HG02588 (cell line): Measurements from ENCODE around the gene AARS2.
"Not testable (repeated sequence)": the region's sequence is repeated elsewhere in the genome, so short reads cannot be mapped to it uniquely, and the experiment has no call there.

Experiments used
- ATAC-seq: cut with Tn5 transposase; IDR thresholded peaks from one replicate; pipeline ENCODE4 v1.9.1; 2021; ENCODE audit warnings: mild to moderate bottlenecking, moderate library complexity; ENCODE audit not compliant: unreplicated experiment

AARS2 gene

DNA sequence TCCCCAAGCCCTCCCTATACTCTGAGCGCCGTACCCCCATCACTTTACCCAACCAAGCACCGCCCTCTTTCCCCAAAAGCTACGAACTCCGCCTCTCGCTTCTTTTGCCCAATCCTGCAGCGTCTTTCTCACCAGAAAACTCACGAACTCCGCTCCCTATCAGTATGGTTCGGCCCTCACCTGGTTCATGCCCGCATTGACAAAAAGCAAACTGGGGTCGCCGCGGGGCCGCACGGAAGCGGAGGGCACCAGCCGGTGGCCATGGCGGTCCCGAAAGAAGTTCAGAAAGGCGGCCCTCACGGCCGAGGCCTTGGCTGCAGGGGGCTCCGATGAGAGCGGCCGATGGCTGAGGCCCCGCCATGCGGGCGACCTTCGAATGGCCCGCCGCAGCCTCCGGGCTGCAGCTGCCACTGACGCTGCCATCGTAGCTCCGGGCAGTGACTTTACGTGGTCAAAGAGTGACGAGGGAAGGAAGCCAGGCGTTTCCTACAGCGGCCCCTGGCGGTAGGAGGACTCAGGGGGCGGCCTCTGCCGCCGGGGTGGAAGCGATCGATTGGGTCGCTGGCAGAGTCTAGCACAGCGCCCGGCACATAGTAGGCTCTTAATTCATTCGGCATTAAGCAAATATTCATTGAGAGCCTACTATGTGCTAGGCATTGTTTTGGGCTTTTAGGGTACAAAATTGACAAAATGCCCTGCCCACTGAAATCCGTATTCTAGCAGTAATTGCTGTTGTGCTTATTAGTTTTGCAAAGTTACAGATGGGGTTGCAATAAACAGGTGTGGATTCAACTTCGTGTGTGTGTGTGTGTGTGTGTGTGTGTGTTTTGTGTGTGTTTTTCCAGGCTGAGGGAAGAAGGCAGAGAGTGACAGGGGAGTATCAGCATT is at the start of gene AARS2:
AARS2 (minus strand) TSS at position 447 of the 888 bp plus-strand sequence; CDS start at position 423, 24 bp downstream.
- peak; percentile 83 for ATAC-seq

DNA sequence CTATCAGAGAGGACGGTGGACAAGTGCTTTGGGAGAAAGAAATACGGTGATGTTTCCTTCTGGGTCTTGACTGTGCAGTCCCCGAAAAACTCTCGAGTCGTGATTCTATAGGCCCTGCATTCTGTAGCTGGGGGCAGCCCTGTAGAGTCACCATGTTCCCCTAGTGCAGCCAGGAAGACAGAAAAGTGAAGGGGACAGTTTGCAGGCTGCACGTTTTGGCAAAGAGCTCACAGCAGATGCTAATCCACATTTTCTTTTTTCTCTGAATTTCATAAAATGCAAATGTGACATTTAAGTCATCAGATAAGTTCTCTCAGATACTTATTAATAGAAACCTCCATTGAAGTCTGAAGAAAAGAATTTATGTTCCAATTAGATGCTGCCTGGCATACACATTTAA is 48.8 kb upstream of the AARS2 start:
- no peak for ATAC-seq

- ATAC-seq, result no peak
Observed at GRCh38 chr6:44359973-44360372, 46.8 kb upstream of the AARS2 start.

DNA sequence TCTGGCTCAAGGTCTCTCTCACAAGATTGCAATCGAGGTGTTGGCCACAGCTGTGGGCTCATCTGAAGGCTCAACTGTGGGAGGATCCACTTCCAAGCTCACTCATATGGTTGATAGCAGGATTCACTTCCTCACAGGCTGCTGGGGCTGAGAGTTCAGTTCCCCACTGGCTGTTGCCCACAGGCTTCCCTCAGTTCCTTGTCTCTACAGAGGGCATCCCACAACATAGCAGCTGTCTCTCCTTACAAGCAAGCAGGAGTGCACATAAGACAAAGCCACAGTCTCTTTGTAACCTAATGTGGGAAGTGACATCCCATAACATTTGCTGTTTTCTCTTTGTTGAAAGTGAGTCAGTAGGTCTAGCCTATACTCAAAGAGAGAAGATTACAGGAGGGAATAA is 43.3 kb upstream of the AARS2 start:
- ATAC-seq, result no peak

GRCh38 chr6:44355640-44356039 is 42.5 kb upstream of the AARS2 start:
- ATAC-seq, result no peak

DNA sequence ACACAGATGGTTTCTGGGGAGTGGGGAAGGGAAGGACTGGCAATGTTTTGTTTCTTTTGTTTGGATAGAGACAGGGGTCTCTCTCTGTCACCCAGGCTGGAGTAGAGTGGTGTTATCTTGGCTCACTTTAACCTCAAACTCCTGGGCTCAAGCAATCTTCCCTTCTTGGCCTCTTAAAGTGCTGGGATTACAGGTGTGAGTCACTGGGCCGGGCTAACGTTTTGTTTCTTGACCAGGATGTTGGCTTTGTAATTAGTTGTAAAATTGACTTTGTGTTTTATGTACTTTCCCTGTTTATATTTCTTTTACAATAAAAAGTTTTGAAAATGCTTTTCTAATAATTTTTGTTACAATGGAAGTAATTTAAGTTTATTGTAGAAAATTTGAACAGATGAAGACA is 40.2 kb upstream of the AARS2 start:
- no peak for ATAC-seq

GRCh38 chr6:44352259-44352658 is 39.1 kb upstream of the AARS2 start:
- no peak for ATAC-seq

GRCh38 chr6:44350650-44350994 is 37.5 kb upstream of the AARS2 start:
- ATAC-seq, result not testable (repeated sequence)

DNA sequence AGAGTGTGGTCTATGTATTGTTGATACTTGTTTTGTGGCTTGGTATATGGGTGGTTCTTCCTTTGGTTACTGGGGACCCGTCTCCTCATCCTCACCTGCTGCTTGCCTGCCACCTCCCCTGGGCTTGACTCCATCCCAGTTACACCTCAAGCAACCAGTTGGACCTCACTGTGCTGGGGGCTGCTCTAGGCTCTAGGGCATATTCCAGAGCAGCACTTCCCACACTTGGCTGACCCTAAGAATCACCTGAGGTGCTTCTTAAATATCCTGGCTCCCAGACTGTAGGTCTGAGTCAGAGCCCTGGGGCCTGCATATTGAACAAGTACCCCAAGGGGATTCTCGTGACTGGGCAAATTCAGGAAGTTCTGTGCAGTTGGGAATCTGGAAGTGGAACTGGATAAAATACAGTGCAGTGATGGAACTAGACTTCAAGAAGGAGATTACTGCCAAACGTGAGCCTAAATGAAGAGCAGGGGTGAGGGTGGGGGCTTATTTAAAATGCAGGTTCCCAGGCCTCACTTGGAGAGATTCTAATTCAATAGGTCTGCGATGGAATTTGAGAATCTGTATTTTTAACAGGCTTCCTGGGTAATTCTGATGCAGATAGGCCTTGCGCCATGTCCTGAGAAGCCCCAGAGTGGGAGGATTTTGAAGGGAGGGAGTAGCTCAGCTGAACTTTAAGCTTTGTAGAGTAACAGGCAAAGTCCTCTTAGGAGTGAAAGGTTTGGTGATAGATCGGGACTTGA is 36.9 kb upstream of the AARS2 start:
- ATAC-seq, result no peak

DNA sequence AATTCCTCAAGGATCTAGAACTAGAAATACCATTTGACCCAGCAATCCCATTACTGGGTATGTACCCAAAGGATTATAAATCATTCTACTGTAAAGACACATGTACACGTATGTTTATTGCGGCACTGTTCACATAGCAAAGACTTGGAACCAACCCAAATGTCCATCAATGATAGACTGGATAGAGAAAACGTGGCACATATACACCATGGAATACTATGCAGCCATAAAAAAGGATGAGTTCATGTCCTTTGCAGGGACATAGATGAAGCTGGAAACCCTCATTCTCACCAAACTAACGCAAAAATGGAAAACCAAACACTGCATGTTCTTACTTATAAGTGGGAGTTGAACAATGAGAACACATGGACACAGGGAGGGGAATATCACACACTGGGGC is 33.7 kb upstream of the AARS2 start:
- not testable (repeated sequence) for ATAC-seq

DNA sequence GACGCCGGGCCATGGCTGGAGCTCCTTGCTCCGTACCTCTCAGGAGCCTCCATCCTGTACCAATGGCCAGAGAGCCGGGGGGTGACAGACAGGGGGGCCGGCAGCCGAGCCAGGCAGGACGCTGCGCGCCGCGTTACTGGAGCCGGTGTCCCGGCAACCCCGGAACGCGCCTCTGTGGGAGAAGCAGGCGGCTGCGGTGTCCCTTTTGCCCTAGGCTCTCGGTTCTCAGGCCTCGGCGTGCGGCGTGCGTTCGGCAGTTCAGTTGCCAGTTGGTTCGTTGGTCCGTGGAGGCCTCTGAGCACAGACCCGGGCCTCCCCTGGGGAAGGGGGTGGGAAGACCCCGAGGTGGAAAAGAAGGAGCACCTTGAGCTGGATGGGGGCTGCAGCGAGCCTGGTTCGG is 29.3 kb upstream of the AARS2 start, which contains the start of gene SPATS1:
SPATS1 (plus strand) TSS at position 162 of the 400 bp plus-strand sequence. CDS start 446 bp downstream, outside the sequence.
- no peak for ATAC-seq

GRCh38 chr6:44342052-44342451 is 28.9 kb upstream of the AARS2 start:
- no peak for ATAC-seq

GRCh38 chr6:44341095-44341890 is 28.1 kb upstream of the AARS2 start:
- no peak for ATAC-seq

- no peak for ATAC-seq
Observed at GRCh38 chr6:44339763-44340625, 26.8 kb upstream of the AARS2 start.

GRCh38 chr6:44339301-44339700 is 26.2 kb upstream of the AARS2 start:
- ATAC-seq, result no peak

DNA sequence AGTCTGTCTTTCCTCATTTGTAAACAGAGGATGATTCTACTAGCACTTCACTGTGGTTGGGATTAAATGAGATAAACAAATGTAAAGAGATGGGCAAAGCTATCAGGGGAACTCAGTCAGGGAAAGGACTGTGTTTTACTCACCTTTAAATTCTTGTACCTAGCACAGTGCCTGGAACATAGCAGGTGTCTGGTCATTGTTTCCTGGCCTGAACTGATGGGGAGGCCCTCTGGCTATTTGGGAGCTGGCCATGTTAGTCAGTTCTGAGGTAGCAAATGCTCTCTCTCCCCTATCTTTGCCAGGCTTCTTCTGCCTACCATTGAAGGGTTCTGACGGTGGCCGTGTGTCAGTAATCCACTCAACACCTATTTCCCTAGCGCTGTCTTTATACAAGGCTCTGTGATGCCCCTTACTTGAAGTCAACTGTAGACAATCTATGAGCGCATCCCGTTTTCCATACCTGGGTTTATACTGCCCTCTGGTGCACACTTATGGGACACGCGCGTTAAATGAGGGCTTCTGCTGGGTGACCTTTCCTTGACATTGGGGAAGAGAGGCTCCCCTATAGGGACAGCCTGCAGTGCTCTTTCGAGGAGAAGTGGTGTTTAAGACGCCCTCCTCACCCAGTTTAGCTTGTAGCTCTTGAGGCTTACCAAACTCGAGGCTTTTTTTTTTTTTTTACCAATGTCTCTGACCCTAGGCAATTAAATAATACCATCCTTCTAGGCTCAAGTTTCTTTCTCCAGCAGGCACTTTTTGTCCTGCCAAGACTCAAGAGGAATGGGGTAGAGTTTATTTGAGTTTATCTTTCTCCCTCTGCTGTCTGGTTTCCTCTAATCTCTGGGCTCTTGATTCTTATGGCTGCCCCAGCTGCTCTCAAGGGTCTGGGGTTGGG is 25.3 kb upstream of the AARS2 start:
- ATAC-seq, result peak; percentile 63

DNA sequence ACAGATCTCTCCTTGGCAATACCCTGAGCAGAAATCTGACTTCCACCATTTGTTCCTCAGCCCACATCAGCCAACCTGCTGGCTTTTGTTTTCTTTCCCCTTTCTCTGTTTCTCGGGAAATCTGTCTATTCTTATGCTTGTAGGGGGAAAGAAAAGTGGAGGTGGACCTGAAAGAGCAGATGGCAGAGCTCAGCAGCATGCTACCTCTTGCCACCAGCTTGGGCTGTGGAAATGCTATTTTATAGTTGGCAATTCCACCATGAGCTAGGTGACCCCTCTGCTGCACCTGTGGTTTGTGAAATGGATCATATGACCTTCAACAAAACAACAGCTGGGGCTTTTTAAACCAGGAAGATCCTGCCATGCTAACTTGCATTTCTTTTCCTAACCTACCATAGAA is 22.5 kb upstream of the AARS2 start:
- ATAC-seq, result no peak

DNA sequence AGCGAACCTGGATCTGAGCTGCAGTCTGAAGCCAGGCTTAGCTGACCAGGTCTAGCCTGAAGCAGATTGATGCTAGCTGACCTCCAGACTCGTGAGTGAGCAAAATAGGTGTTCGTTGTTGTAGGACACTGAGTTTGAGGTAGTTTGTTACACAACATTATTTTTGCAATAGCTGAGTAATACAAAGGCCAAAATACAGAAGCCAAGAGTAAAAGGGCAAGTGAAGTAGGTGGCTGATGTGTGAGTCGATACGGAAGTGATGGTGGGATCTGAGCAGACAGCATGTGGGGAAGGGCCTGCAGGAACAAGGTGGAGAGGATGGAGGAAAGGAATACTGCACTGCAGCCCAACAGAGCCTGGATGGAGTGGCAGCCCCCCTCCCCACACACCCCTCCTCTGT is 20.8 kb upstream of the AARS2 start:
- no peak for ATAC-seq

DNA sequence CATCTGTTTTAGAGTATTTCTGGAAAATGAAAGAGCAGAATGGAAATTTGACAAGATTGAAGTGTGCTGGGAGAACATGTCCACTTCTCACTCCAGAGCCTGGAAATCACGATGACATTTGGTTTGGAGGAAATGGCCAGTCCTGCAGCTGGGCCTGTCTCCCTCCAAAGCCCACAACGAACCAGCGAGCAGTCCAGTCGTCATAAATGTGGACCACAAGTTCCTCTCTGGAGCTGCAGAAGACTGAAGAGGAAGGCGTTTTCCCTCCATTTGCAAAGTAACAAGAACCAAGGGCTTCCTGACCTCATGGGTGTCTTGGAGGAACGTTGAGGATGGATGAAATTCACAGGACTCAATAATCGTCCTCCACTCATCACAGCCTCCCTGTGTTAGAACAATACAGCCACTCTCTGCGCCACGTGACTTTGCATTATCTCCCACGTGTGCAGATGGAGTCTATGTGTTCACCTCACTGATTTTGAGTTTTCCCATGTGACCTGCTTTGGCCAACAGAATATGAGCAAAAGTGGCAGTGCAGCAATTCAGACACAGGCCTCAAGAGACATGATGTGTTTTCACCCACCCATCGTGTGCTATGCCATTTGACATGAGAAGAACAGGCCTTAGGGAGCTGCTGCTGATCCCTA is 20.2 kb upstream of the AARS2 start:
- no peak for ATAC-seq
